GM21390 (cell line): ENCODE results near the gene NFAM1.

ENCODE experiments used
- ATAC-seq: cut with Tn5 transposase; IDR thresholded peaks from one replicate; pipeline ENCODE4 v1.9.1; 2021; ENCODE audit not compliant: unreplicated experiment

Gene NFAM1

GRCh38 chr22:42337356-42337755 is 94.8 kb downstream of the NFAM1 start:
- ATAC-seq: no peak

- ATAC-seq: no peak
Measured at GRCh38 chr22:42336527-42337227, 95.5 kb downstream of the NFAM1 start.

- ATAC-seq: no peak
Measured at GRCh38 chr22:42335839-42336378, 96.3 kb downstream of the NFAM1 start.

GRCh38 chr22:42334875-42335512 is 97.2 kb downstream of the NFAM1 start:
- no peak for ATAC-seq

- no peak for ATAC-seq
Measured at GRCh38 chr22:42333544-42333943, 98.7 kb downstream of the NFAM1 start.

GRCh38 chr22:42332089-42332488 is 100.1 kb downstream of the NFAM1 start:
- ATAC-seq: no peak

DNA sequence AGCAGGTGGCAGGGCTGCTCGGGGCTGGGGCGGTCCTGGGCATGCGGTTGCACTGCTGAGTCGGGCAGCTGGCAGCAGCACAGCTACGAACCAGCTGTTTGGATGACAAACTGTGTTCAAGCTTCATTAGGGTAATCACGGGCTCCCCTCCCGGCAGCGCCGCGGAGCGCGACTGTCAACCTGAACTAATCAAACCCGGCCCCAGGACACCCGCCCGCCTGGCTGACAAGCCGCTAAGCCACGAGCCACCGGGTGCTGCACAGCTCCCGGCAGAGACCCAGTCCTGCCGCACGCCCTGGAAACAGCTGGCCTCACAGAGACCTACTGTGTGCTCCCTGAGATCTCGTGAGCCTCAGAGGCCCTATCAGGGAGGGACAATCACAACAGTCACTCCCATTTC is 101.2 kb downstream of the NFAM1 start:
- ATAC-seq: no peak
